ENCODE measurements around the gene TOR1AIP2.

DNA sequence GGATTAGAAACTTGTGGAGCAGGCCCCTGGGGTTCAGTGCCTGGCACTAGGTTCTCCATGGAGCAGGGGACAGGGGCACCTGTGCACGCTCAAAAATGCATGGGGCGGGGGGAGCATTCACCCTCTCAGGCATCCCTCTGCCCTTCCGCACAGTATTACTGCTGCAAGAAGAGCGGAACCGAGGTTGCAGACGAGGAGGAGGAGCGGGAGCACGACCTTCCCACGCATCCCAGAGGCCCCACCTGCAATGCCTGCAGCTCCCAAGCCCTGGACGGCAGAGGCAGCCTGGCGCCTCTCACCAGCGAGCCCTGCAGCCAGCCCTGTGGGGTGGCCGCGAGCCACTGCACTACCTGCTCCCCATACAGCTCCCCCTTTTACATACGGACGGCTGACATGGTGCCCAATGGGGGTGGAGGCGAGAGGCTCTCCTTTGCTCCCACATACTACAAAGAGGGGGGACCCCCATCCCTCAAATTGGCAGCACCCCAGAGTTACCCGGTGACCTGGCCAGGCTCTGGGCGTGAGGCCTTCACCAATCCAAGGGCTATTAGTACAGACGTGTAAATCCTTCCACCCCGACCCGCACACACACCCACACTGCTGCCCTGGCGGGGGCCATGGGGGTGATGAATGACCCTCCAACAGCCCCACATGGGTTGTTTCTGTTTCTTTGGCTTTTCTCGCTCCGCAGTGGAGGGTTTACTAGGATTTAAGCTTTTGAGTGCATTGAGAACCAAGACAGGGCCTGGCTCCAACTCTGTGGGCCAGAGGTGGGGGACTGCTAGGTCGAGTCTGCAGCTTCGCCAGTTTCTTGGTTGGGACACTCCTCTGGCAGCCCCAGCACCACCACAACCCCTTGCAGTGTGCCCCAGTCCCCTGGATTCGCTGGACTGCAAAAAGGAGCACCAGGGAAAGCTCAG lies 63.7 kb downstream of the TOR1AIP2 start:
- TF ChIP-seq POLR2A (IDR thresholded peaks at IDR 0.05; ENCODE audit: low read depth, low read length), result no peak
- TF ChIP-seq GATA2 (IDR thresholded peaks at IDR 0.05; ENCODE audit: insufficient read depth, insufficient read length, low read depth, low read length), result no peak
- TF ChIP-seq, protein P1, sequence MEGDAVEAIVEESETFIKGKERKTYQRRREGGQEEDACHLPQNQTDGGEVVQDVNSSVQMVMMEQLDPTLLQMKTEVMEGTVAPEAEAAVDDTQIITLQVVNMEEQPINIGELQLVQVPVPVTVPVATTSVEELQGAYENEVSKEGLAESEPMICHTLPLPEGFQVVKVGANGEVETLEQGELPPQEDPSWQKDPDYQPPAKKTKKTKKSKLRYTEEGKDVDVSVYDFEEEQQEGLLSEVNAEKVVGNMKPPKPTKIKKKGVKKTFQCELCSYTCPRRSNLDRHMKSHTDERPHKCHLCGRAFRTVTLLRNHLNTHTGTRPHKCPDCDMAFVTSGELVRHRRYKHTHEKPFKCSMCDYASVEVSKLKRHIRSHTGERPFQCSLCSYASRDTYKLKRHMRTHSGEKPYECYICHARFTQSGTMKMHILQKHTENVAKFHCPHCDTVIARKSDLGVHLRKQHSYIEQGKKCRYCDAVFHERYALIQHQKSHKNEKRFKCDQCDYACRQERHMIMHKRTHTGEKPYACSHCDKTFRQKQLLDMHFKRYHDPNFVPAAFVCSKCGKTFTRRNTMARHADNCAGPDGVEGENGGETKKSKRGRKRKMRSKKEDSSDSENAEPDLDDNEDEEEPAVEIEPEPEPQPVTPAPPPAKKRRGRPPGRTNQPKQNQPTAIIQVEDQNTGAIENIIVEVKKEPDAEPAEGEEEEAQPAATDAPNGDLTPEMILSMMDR (IDR thresholded peaks at IDR 0.05; ENCODE audit: extremely low read depth in 1 of 2, insufficient read depth in 1 of 2, low read depth in 1 of 2, low read length in 2 of 2), result no peak
- TF ChIP-seq EZH2 (IDR thresholded peaks at IDR 0.05; ENCODE audit: borderline replicate concordance, low read depth, low read length, severe bottlenecking), result no peak
- no peak for TF ChIP-seq POLR2AphosphoS5 (IDR thresholded peaks at IDR 0.05; ENCODE audit: insufficient read depth, low read depth, low read length)
- TF ChIP-seq FOS (IDR thresholded peaks at IDR 0.05; ENCODE audit: borderline replicate concordance, insufficient read depth, low read length), result no peak
- TF ChIP-seq, protein P2, sequence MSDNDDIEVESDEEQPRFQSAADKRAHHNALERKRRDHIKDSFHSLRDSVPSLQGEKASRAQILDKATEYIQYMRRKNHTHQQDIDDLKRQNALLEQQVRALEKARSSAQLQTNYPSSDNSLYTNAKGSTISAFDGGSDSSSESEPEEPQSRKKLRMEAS (IDR thresholded peaks at IDR 0.05; ENCODE audit: insufficient read depth, insufficient read length), result no peak

Data from endothelial cell of umbilical vein (primary cell).